ENCODE measurements around the gene NXF1. TPM values are rescaled to one million over a fixed set of nuclear protein-coding genes. Genes with fewer than 3 reads are reported as not detected.
"Not testable (repeated sequence)": the region's sequence is repeated elsewhere in the genome, so short reads cannot be mapped to it uniquely, and the experiment has no call there.

Gene NXF1
- total RNA-seq, 1 experiment from 2014 or later, result 33.1 TPM

GRCh38 chr11:62771144-62772021 lies 33.9 kb downstream of the NXF1 start, which contains the start of gene TAF6L:
Gene TAF6L, plus strand, starts transcription at chr11:62771396. Its CDS starts 4,388 bp downstream, at chr11:62775784.
- Histone ChIP-seq H3K27ac (ENCODE audit: low read length) (peak within 1 kb of the TSS; percentile 76), H3K27me3 (ENCODE audit: low read length) (no peaks in the 10 kb centered on the region), H3K9ac (ENCODE audit: low read length) (peak within 1 kb of the TSS; percentile 72), H3F3A (ENCODE audit: low read length, unreplicated experiment) (peaks cover 3% of the 10 kb centered on the region), H3K79me2 (ENCODE audit: low read length) (peaks cover 20% of the 10 kb centered on the region), H3K9me2 (replicated peaks; ENCODE audit: low read length) (no peaks in the 10 kb centered on the region), H3K4me2 (ENCODE audit: low read length) (peak within 1 kb of the TSS; percentile 92), H2AFZ (ENCODE audit: low read length) (peak within 1 kb of the TSS; percentile 80), H3K9me3 (ENCODE audit: low read length) (no peaks in the 10 kb centered on the region), H3K36me3 (ENCODE audit: low read depth, low read length) (peaks cover 11% of the 10 kb centered on the region), H3K4me3 (ENCODE audit: low read length) (peak within 1 kb of the TSS; percentile 74), H4K20me1 (ENCODE audit: low read length) (no peaks in the 10 kb centered on the region), H3K4me1 (ENCODE audit: insufficient read depth, low read length) (peaks cover 13% of the 10 kb centered on the region)
- no peak for TF ChIP-seq EZH2phosphoT487 (IDR thresholded peaks at IDR 0.05; ENCODE audit: borderline replicate concordance, low read length)
- TF ChIP-seq EZH2 (IDR thresholded peaks at IDR 0.05; ENCODE audit: low read length, unreplicated experiment), result no peak
- TF ChIP-seq CTCF (conservative IDR thresholded peaks at IDR 0.05; ENCODE audit: low read depth, low read length), result no peak
- ChIA-PET CTCF (interaction anchor here (0.5 to 1.5 kb wide), 8 partner anchors 10 to 149 kb away, joined by 3 to 12 read pairs (median 4); partner anchors contain the start of genes B3GAT3, POLR2G and ZBTB3), POLR2A (ENCODE audit: unreplicated experiment) (interaction anchor here (0.5 to 1.1 kb wide), 12 partner anchors 12 to 291 kb away, joined by 3 to 21 read pairs (median 4); partner anchors contain the start of genes HNRNPUL2 and ZBTB3)
- ATAC-seq (peak; percentile 92), DNase-seq (peak; percentile 99)
- intact Hi-C loops (cut with micrococcal nuclease), result loop anchor here (2.0 kb wide), 1 partner anchor 43 kb away; the partner anchor contains the start of gene TTC9C
- TSS peak; percentile 65 for BruUV-seq (replicated peaks)

- Histone ChIP-seq H2AFZ (ENCODE audit: low read length) (peak overlapping the region; percentile 80), H3K27me3 (ENCODE audit: low read length) (no peaks in the 10 kb centered on the region), H3K9me3 (ENCODE audit: low read length) (no peaks in the 10 kb centered on the region), H3K27ac (ENCODE audit: low read length) (peak overlapping the region; percentile 76), H3K36me3 (ENCODE audit: low read depth, low read length) (peaks cover 8% of the 10 kb centered on the region), H3F3A (ENCODE audit: low read length, unreplicated experiment) (peaks cover 3% of the 10 kb centered on the region), H3K9ac (ENCODE audit: low read length) (peak overlapping the region; percentile 72), H3K4me2 (ENCODE audit: low read length) (peak overlapping the region; percentile 92), H3K4me1 (ENCODE audit: insufficient read depth, low read length) (peaks cover 13% of the 10 kb centered on the region), H4K20me1 (ENCODE audit: low read length) (no peaks in the 10 kb centered on the region), H3K79me2 (ENCODE audit: low read length) (peaks cover 20% of the 10 kb centered on the region), H3K9me2 (replicated peaks; ENCODE audit: low read length) (no peaks in the 10 kb centered on the region), H3K4me3 (ENCODE audit: low read length) (peak overlapping the region; percentile 74)
- TSS peak; percentile 95 for BruUV-seq (replicated peaks)
- intact Hi-C loops (cut with micrococcal nuclease), result loop anchor here (2.0 kb wide), 1 partner anchor 42 kb away; the partner anchor contains the start of gene TTC9C
- ATAC-seq (peak; percentile 10), DNase-seq (no peak)
- TF ChIP-seq EZH2phosphoT487 (IDR thresholded peaks at IDR 0.05; ENCODE audit: borderline replicate concordance, low read length) (no peak), EZH2 (IDR thresholded peaks at IDR 0.05; ENCODE audit: low read length, unreplicated experiment) (no peak), CTCF (conservative IDR thresholded peaks at IDR 0.05; ENCODE audit: low read depth, low read length) (no peak)
- POLR2A ChIA-PET (ENCODE audit: unreplicated experiment), result interaction anchor here (0.6 to 1.1 kb wide), 8 partner anchors 17 to 291 kb away, joined by 3 to 11 read pairs (median 4); partner anchors contain the start of genes HNRNPUL2 and ZBTB3
- CTCF ChIA-PET, result interaction anchor here (0.6 to 1.5 kb wide), 6 partner anchors 9 to 149 kb away, joined by 3 to 12 read pairs (median 4); partner anchors contain the start of genes B3GAT3, POLR2G and ZBTB3
These were observed 34.5 kb downstream of the NXF1 start for GRCh38 chr11:62770778-62771143.

GRCh38 chr11:62760867-62761227 lies 44.4 kb downstream of the NXF1 start:
- H3K27ac ChIP-seq (ENCODE audit: low read length); H4K20me1 ChIP-seq (ENCODE audit: low read length); H3F3A ChIP-seq (ENCODE audit: low read length, unreplicated experiment); intact Hi-C loops (cut with micrococcal nuclease); H3K9me3 ChIP-seq (ENCODE audit: low read length); DNase-seq; H3K27me3 ChIP-seq (ENCODE audit: low read length); H3K9me2 ChIP-seq (replicated peaks; ENCODE audit: low read length): not testable (repeated sequence)
- POLR2A ChIA-PET (ENCODE audit: unreplicated experiment), result interaction anchor here (0.5 to 0.7 kb wide), 2 partner anchors 62 to 366 kb away, joined by 3 to 4 read pairs; no protein-coding TSS in a partner anchor
- Histone ChIP-seq H3K36me3 (ENCODE audit: low read depth, low read length) (peaks cover 13% of the 10 kb centered on the region), H2AFZ (ENCODE audit: low read length) (peak overlapping the region; percentile 68), H3K4me2 (ENCODE audit: low read length) (peak overlapping the region; percentile 94), H3K9ac (ENCODE audit: low read length) (peak overlapping the region; percentile 12; the same call in 1 of the 2 replicates), H3K79me2 (ENCODE audit: low read length) (peaks cover 16% of the 10 kb centered on the region), H3K4me3 (ENCODE audit: low read length) (peak overlapping the region; percentile 81), H3K4me1 (ENCODE audit: insufficient read depth, low read length) (peaks cover 13% of the 10 kb centered on the region)
- CTCF ChIA-PET, result interaction anchor here (0.6 kb wide), 1 partner anchor 66 kb away, joined by 3 read pairs; no protein-coding TSS in a partner anchor
- BruUV-seq (replicated peaks), result TSS peak; percentile 94
- ATAC-seq, result peak; percentile 10
